Fibroblast of villous mesenchyme (primary cell): Measurements from ENCODE around the gene AFMID. TPM values are rescaled to one million over a fixed set of nuclear protein-coding genes. Genes with fewer than 3 reads are reported as not detected.

Experiments used
- DNase-seq: peaks from one replicate; pipeline ENCODE4 v3.0.0-alpha.2; 2010; ENCODE audit warnings: low read depth
- H3K4me3 ChIP-seq: 2 replicates; pipeline ENCODE4 v1.5.1; 2011; ENCODE audit warnings: low read depth, mild to moderate bottlenecking, low read length
- total RNA-seq: library from RNA; depleted of rRNA; stranded (reverse); fragments of >200 nt; gene quantifications from 2 replicates; pipeline ENCODE4 v1.2.3, GENCODE V29; 2012
- TF ChIP-seq, protein P1 (sequence below): IDR thresholded peaks from 2 replicates; pipeline ENCODE4 v1.5.1; 2012; ENCODE audit warnings: low read depth, mild to moderate bottlenecking, low read length; ENCODE audit not compliant: insufficient read depth

AFMID gene
- total RNA-seq, 1 donor = 21.6 TPM

DNA sequence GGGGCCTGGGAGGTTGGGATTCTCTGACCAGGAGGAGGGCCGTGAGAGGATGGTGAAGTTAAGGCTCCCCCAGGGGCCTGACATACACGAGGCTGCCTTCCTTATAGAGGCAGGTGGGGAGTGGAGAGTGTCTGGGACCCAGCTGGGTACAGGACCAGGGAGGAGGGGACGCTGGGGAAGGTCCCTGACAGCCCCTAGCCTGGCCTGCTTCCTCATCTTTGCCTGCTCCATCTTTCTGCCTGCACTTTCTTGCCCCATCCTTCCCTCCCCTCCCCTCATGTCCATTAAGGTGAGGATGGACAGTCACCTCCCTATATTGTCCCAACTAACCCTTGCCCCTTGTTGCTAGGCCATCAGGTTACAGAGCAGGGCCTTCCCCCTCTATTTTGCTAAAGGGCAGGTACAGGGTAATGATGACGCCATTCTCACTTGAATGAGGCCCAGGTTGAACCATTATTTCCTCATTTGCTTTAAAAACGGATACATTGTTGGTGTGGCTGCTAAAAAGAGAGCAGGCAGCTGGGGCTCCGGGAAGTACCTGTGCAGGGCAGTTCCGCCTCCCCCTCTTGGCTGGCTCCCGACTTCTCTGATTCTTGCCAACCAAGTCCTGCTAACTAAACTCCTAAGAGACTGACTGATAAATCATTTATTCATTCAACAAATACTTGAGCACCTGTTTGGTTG is 39.7 kb upstream of the AFMID start:
- TF ChIP-seq, protein P1, sequence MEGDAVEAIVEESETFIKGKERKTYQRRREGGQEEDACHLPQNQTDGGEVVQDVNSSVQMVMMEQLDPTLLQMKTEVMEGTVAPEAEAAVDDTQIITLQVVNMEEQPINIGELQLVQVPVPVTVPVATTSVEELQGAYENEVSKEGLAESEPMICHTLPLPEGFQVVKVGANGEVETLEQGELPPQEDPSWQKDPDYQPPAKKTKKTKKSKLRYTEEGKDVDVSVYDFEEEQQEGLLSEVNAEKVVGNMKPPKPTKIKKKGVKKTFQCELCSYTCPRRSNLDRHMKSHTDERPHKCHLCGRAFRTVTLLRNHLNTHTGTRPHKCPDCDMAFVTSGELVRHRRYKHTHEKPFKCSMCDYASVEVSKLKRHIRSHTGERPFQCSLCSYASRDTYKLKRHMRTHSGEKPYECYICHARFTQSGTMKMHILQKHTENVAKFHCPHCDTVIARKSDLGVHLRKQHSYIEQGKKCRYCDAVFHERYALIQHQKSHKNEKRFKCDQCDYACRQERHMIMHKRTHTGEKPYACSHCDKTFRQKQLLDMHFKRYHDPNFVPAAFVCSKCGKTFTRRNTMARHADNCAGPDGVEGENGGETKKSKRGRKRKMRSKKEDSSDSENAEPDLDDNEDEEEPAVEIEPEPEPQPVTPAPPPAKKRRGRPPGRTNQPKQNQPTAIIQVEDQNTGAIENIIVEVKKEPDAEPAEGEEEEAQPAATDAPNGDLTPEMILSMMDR = no peak
- DNase-seq = no peak
- H3K4me3 ChIP-seq = no peak overlapping the region

DNA sequence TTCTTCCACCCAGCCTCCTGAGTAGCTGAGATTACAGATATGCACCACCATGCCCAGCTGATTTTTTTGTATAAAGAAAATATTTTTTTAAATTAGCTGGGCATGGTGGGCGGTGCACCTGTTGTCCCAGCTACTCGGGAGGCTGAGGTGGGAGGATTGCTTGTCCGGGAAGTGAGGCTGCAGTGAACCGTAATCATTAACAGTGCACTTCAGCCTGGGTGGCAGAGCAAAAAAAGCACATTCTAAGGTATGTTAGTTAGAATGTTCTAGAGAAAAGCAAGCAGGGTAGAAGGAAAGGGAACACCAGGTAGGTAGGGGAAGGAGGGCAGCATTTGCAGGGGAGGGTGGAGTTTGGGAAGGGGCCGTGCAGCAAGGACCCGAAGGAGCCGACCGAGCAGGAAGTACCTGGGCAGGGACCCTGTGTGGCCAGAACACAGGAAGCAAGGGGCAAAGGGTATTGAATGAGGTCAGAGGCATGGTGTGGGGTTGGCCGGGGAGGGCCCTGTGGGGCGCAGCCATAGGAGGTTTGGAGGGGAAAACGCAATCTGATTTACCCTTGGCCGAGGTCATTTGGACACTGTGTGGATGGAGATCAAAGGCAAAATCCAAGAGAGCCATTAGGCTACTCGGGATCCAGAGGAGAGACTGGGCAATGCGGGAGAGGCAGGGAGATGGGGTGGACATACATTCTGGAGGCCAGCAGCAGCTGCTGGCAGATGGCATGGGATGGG is 38.7 kb upstream of the AFMID start:
- TF ChIP-seq, protein P1 = no peak
- H3K4me3 ChIP-seq = no peak overlapping the region
- DNase-seq = no peak

DNA sequence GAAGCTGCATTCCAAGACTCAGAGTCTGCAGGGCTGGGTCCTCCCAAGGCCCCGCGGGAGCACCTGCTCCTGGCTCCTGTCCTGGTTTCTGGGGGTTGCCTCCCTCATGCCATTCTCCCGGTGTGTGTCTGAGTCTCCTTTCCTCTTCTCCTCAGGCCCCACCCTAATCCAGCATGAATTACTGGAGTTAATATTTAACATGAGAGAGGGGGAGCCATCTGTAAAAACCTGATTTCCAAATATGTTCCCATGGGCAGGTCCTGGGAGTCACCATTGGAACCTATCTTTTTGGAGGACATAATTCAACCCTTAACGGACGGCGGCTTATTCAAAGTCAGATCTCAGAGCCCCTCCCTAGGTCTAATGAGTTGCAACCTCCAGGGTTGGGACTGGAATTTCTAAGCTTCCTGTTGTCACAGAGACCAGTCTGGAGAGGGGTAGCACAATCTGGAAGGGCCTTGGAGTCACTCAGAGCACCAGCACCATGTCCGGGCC is 35.6 kb upstream of the AFMID start:
- no peak overlapping the region for H3K4me3 ChIP-seq
- DNase-seq = no peak
- TF ChIP-seq, protein P1 = no peak

DNA sequence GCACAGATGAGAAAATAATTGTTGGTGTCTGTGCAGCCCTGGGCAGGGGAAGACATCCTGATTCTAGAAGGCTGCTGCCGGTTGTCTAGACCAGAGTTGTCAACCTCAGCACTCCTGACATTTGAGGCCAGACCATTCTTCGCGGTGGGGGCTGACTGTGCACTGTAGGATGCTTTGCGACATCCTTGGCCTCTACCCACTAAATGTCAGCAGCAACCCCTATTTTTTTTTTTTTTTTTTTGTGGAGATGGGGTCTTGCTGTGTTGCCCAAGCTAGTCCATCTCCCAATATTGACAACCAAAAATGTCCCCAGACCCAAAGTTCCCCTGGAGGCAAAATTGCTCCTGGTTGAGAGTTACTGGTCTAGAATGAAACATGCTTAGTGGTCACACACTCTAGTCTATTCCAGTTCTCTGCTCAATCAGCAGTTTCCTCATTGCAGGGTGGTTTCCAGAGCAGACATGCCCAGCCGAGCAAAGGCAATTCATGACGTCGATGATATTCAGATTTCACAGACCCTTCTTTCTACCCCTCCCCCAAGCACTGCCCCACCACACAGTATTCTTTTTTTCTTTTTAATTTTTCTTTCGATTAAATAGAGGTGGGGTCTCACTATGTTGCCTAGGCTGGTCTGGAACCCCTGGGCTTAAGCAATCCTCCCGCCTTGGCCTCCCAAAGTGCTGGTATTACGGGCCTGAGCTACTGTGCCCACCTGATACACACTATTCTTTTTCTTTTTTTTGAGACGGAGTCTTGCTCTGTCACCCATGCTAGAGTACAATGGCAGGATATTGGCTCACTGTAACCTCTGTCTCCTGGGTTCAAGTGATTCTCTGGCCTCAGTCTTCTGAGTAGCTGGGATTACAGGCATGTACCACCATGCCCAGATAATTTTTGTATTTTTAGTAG is 32.0 kb upstream of the AFMID start:
- DNase-seq = no peak
- H3K4me3 ChIP-seq = no peak overlapping the region
- TF ChIP-seq, protein P1 = no peak

DNA sequence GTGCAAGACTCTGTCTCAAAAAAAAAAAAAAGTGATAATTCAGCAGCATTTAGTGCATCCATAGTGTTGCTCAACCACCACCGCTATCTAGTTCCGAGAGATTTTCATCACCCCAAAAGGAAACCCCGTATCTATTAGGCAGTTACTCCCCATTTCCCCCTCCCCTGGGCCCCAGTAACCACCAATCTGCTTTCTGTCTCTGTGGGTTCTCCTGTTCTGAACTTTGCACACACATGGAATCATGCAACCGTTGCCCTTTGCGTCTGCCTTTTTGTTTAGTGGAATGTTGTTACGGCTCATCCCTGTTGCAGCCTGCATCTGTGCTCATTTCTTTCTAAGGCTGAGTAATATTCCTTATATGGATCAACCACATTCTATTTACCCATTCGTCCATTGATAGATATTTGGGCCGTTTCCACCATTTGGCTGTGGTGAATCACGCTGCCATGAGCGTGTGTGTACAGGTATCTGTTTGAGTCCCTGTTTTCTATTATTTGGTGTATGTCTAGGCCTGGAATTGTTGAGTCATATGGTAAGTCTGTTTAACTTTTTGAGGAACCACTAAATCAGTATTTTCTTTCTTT is 27.5 kb upstream of the AFMID start:
- H3K4me3 ChIP-seq = no peak overlapping the region
- DNase-seq = peak; percentile 88

More for the DNA sequence above, 27.5 kb upstream of the AFMID start:
- TF ChIP-seq, protein P1 = no peak
